ENCODE results near the gene BCAS3.

BCAS3 gene

DNA sequence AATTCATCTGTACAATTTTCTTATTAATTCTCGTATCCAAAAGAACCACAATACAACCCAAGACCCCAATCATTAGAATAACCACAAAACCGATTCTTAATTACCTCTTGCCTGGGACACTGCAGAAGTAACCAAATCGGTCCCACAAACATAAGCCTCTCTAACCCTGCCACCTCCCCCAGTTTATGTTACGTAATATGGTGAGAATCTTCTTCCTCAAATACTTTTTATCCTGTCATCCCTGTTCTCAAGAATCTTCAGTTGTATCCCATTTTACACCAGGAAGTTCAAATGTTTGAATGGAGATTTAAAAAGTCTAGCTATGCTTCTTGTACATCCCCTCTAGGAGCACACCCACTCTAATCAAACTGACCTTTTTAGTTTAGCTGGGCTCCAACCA is 452.7 kb downstream of the BCAS3 start:
- H3K27ac ChIP-seq (ENCODE audit: low read depth, low read length, severe bottlenecking): no peak overlapping the region
- WGBS, 2 experiments (ENCODE audit: insufficient coverage in 2 of 2): 97 to 100% methylated on average over 2 to 3 of the region's 4 CpGs
- H3K4me1 ChIP-seq (ENCODE audit: control insufficient read depth, insufficient read depth, low read length, poor library complexity, severe bottlenecking): peaks cover 9% of the 10 kb centered on the region
- H3K9me3 ChIP-seq (ENCODE audit: control insufficient read depth, low read length): no peaks in the 10 kb centered on the region
- no peak overlapping the region for H3K4me3 ChIP-seq (ENCODE audit: extremely low read depth, insufficient read depth, low read length, poor library complexity, severe bottlenecking)
- no peaks in the 10 kb centered on the region for H3K36me3 ChIP-seq (ENCODE audit: control insufficient read depth, insufficient read depth, low read length)

DNA sequence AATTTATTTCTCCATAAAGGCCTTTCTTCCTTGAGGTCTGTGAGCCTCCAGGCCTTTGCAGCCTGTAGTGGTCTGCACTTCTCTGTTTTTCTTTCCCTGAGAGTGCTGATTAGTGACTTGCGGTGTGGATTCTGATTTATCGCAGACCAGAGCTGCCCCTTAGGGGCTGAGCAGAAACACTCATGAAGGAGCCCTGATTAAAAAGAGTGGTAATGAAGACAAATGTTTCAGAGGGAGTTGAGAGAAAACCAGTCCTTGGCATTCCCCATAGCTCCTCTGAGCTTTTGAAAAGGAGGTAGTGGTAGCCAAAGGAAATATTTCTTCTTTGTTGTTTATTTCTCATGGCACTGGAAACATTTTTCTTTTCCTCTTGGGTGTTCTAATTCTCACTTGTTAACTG is 453.9 kb downstream of the BCAS3 start:
- H3K27ac ChIP-seq (ENCODE audit: low read depth, low read length, severe bottlenecking): no peak overlapping the region
- peaks cover 9% of the 10 kb centered on the region for H3K4me1 ChIP-seq (ENCODE audit: control insufficient read depth, insufficient read depth, low read length, poor library complexity, severe bottlenecking)
- H3K4me3 ChIP-seq (ENCODE audit: extremely low read depth, insufficient read depth, low read length, poor library complexity, severe bottlenecking): no peak overlapping the region
- no peaks in the 10 kb centered on the region for H3K9me3 ChIP-seq (ENCODE audit: control insufficient read depth, low read length)
- 50% methylated on average over 2 of the region's 2 CpGs; no CpG with 5 or more reads in 1 of the 2 experiments for WGBS, 2 experiments (ENCODE audit: insufficient coverage in 2 of 2)
- H3K36me3 ChIP-seq (ENCODE audit: control insufficient read depth, insufficient read depth, low read length): no peaks in the 10 kb centered on the region

DNA sequence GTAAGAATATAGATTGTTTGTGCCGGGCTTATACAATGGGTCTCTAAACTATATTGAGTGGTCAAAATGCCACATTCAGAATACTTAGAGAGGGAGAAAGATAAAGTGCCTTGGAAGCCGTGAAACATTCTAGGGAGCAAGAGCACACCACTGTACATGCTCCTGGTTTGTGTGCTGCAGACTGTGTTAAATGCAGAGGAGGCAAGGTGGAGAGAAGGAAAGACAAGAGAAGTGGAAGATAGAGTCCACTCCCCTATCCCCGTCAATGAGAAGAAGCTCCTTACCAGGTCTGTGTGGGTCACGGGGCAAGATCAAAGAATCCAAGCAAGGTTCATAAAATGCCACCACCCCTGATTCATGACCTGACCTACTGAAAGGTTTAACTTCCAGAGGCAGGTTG is 454.9 kb downstream of the BCAS3 start:
- Histone ChIP-seq H3K9me3 (ENCODE audit: control insufficient read depth, low read length) (no peaks in the 10 kb centered on the region), H3K36me3 (ENCODE audit: control insufficient read depth, insufficient read depth, low read length) (no peaks in the 10 kb centered on the region), H3K4me1 (ENCODE audit: control insufficient read depth, insufficient read depth, low read length, poor library complexity, severe bottlenecking) (peaks cover 9% of the 10 kb centered on the region), H3K4me3 (ENCODE audit: extremely low read depth, insufficient read depth, low read length, poor library complexity, severe bottlenecking) (no peak overlapping the region), H3K27ac (ENCODE audit: low read depth, low read length, severe bottlenecking) (no peak overlapping the region)
- 86 to 96% methylated on average over 1 to 4 of the region's 4 CpGs for WGBS, 2 experiments (ENCODE audit: insufficient coverage in 2 of 2)

DNA sequence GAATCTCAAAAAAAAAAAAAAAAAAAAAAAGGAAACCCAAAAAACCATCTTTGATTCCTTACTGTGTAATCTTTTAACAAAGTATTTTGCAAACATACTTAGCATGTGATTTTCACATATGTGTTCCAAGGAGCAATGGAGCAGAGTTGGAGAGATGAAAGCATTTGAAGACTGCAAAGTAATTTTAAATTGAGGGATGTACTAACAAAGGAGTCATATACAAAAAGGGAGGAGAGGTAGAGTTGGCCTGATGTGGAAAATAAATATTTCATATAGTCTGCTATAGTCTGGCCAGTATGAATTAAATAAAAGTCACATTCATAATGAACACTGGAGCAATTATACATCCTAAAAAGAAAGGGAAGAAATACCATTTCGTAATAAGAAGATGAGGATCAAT is 456.2 kb downstream of the BCAS3 start:
- H3K36me3 ChIP-seq (ENCODE audit: control insufficient read depth, insufficient read depth, low read length): no peaks in the 10 kb centered on the region
- no peak overlapping the region for H3K27ac ChIP-seq (ENCODE audit: low read depth, low read length, severe bottlenecking)
- 86% methylated on average over 1 of the region's 1 CpG; no CpG with 5 or more reads in 1 of the 2 experiments for WGBS, 2 experiments (ENCODE audit: insufficient coverage in 2 of 2)
- H3K4me1 ChIP-seq (ENCODE audit: control insufficient read depth, insufficient read depth, low read length, poor library complexity, severe bottlenecking): peaks cover 7% of the 10 kb centered on the region
- no peak overlapping the region for H3K4me3 ChIP-seq (ENCODE audit: extremely low read depth, insufficient read depth, low read length, poor library complexity, severe bottlenecking)
- no peaks in the 10 kb centered on the region for H3K9me3 ChIP-seq (ENCODE audit: control insufficient read depth, low read length)

DNA sequence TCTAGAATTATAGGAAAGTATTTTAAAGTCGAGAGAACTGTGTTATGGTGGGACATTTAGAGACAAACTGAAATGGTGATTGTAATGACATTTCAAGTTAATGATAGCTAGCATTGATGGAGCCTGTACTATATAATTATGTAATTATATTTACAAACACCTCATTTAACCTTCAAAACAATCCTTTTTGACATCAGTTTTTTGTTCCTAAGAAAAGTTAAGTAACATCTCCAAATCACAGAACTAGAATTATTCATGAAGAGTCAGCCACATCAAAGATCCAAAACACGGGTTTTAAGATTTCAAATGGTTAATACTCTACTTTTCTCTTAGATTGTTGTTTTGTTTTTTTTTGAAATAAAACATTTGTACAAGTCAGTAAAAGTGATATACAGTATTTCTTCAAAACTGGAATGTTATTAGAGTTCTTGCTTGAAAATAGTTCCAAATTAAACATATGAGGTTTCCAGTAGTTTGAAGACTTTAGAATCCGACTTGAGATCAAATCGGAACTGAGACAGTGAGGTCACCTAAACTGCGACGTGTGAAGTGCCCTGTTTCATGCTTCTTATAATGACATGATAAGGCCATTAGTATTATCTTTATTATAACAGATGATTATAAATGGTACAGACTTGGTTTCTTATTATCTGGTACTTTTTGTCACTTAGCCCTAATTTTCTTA is 457.0 kb downstream of the BCAS3 start:
- Histone ChIP-seq H3K4me1 (ENCODE audit: control insufficient read depth, insufficient read depth, low read length, poor library complexity, severe bottlenecking) (peaks cover 8% of the 10 kb centered on the region), H3K4me3 (ENCODE audit: extremely low read depth, insufficient read depth, low read length, poor library complexity, severe bottlenecking) (no peak overlapping the region), H3K36me3 (ENCODE audit: control insufficient read depth, insufficient read depth, low read length) (no peaks in the 10 kb centered on the region), H3K27ac (ENCODE audit: low read depth, low read length, severe bottlenecking) (no peak overlapping the region), H3K9me3 (ENCODE audit: control insufficient read depth, low read length) (no peaks in the 10 kb centered on the region)
- 80 to 93% methylated on average over 1 to 2 of the region's 6 CpGs for WGBS, 2 experiments (ENCODE audit: insufficient coverage in 2 of 2)

DNA sequence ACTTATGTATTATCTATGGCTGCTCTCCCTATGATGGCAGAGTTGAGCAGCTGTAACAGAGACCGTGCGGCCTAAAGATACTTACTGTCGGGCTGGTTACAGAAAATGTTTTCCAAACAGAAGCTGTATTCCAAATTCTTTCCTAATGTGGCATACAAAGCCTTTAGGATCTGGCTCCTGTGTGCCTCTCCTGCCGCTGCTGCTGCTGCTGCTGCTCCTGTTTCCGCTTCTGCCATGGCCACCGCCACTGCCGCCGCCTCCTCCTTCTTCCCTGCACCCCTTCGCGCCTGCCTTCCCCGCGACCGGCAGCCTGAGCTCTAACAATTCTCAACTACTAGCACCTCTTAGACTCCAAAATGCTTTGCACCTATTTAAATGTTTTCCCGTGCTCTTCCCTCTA is 458.1 kb downstream of the BCAS3 start:
- H3K4me1 ChIP-seq (ENCODE audit: control insufficient read depth, insufficient read depth, low read length, poor library complexity, severe bottlenecking): peaks cover 8% of the 10 kb centered on the region
- H3K4me3 ChIP-seq (ENCODE audit: extremely low read depth, insufficient read depth, low read length, poor library complexity, severe bottlenecking): no peak overlapping the region
- WGBS, 2 experiments (ENCODE audit: insufficient coverage in 2 of 2): 85 to 90% methylated on average over 9 to 14 of the region's 14 CpGs
- H3K9me3 ChIP-seq (ENCODE audit: control insufficient read depth, low read length): no peaks in the 10 kb centered on the region
- H3K27ac ChIP-seq (ENCODE audit: low read depth, low read length, severe bottlenecking): no peak overlapping the region
- H3K36me3 ChIP-seq (ENCODE audit: control insufficient read depth, insufficient read depth, low read length): no peaks in the 10 kb centered on the region

DNA sequence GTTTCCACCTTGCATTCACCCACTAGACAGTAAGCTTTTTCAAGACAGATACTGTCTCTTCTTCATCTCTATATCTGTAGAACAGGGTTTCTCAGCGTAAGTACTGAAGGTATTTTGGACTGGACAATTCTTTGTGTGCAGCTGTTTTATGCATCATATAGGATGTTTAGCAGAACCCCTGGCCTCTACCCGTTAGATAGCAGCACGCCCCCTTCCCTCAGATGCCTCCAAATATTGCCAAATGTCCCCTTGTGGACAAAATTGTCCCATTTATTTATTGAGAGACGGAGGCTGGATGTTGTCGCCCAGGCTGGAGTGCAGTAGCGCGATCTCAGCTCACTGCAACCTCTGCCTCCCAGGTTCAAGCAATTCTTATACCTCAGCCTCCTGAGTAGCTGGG is 458.6 kb downstream of the BCAS3 start:
- Histone ChIP-seq H3K9me3 (ENCODE audit: control insufficient read depth, low read length) (no peaks in the 10 kb centered on the region), H3K27ac (ENCODE audit: low read depth, low read length, severe bottlenecking) (no peak overlapping the region), H3K36me3 (ENCODE audit: control insufficient read depth, insufficient read depth, low read length) (no peaks in the 10 kb centered on the region), H3K4me1 (ENCODE audit: control insufficient read depth, insufficient read depth, low read length, poor library complexity, severe bottlenecking) (peaks cover 8% of the 10 kb centered on the region), H3K4me3 (ENCODE audit: extremely low read depth, insufficient read depth, low read length, poor library complexity, severe bottlenecking) (no peak overlapping the region)
- 83 to 93% methylated on average over 6 of the region's 7 CpGs for WGBS, 2 experiments (ENCODE audit: insufficient coverage in 2 of 2)

DNA sequence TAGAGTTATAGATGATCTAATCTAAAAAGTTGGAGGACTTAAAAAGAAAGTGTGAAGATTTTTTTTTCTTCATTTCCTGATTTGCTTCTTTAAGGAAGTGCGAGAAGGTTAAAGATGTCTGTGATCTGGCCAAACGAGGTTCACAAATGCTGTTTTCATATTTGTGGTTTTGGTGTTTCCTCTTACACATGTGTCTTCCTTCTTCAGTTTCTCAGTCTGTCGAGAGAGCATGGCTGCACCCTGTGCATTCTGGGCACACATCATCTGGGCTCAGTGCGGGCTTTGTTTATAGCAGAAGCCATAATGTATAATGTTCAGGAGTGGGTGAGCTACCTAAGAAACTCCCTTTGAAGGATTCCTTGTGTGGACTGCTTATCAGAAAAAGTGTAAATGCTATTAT is 461.6 kb downstream of the BCAS3 start:
- peaks cover 6% of the 10 kb centered on the region for H3K4me1 ChIP-seq (ENCODE audit: control insufficient read depth, insufficient read depth, low read length, poor library complexity, severe bottlenecking)
- no peaks in the 10 kb centered on the region for H3K36me3 ChIP-seq (ENCODE audit: control insufficient read depth, insufficient read depth, low read length)
- WGBS, 2 experiments (ENCODE audit: insufficient coverage in 2 of 2): 83 to 100% methylated on average over 1 to 2 of the region's 4 CpGs
- no peaks in the 10 kb centered on the region for H3K9me3 ChIP-seq (ENCODE audit: control insufficient read depth, low read length)
- H3K4me3 ChIP-seq (ENCODE audit: extremely low read depth, insufficient read depth, low read length, poor library complexity, severe bottlenecking): no peak overlapping the region
- no peak overlapping the region for H3K27ac ChIP-seq (ENCODE audit: low read depth, low read length, severe bottlenecking)

DNA sequence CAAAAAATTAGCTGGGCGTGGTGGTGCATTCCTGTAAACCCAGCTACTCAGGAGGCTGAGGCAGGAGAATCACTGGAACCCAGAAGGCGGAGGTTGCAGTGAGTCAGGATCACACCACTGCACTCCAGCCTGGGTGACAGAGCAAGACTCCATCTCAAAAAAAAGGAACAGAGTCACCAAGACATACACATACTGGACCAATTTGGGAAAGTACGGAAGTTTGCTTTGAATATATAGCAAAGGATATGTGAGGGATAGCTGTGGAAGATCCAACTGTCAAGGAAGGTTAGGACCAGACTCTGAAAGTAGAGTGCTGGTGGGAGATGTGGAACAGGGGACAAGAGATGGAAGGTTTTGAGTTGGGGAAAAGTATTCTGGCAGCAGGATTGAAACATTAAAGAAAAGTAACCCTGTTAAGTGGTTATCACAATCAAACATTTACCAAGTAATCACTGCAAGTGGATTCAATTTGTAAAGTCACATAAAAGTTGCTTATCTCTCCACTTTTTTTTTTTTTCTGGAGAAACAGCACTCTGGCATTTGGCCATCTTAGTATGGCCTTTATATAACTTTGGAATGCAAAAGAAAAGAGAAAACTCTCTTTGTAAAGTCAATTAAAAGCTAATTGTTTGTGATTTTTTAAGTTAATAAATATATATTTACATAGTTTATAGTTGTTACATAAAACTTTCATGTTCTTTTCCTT is 462.6 kb downstream of the BCAS3 start:
- Histone ChIP-seq H3K36me3 (ENCODE audit: control insufficient read depth, insufficient read depth, low read length) (no peaks in the 10 kb centered on the region), H3K4me1 (ENCODE audit: control insufficient read depth, insufficient read depth, low read length, poor library complexity, severe bottlenecking) (peaks cover 15% of the 10 kb centered on the region), H3K4me3 (ENCODE audit: extremely low read depth, insufficient read depth, low read length, poor library complexity, severe bottlenecking) (no peak overlapping the region), H3K27ac (ENCODE audit: low read depth, low read length, severe bottlenecking) (no peak overlapping the region), H3K9me3 (ENCODE audit: control insufficient read depth, low read length) (no peaks in the 10 kb centered on the region)
- WGBS, 2 experiments (ENCODE audit: insufficient coverage in 2 of 2): 100% methylated on average over 1 to 2 of the region's 3 CpGs

DNA sequence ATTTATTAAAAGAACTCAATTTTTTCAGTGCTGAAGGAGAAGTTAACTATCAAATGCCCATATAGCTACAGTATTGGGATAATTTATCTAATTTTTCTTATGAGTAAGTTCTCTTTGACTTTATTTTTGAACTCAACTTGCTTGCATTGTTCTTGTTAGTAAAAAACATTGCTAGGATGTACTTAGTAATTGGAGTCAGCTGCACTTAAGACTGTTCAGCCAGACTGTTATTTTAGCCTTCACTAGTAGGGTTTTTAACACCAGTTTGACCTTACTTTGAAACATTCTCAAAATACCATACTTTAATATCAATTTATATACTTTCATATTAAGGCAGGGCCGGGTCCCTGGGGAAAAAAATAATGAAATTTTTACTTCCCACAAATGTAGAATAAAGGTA is 465.4 kb downstream of the BCAS3 start:
- no CpG with 5 or more reads among the region's 1 CpG for WGBS, 2 experiments (ENCODE audit: insufficient coverage in 2 of 2)
- Histone ChIP-seq H3K4me3 (ENCODE audit: extremely low read depth, insufficient read depth, low read length, poor library complexity, severe bottlenecking) (no peak overlapping the region), H3K36me3 (ENCODE audit: control insufficient read depth, insufficient read depth, low read length) (no peaks in the 10 kb centered on the region)

DNA sequence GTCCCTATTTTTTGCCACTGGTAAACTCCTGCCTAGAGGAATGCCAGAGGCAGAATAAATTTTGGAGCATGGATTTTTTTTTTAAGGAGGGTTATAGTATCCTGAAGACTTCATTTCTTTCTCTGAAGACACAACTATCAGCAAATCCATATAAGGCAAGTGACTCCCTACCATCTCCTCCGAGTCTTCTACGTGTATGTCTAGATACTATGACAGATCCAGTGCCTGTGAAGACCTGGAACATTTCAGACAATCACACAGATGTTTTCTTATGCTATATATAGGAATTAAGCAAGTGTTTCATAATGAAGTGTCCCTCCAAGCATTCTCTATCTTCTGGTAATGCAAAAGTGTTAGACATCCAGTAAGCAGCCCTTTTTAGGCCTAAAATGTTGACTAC is 466.5 kb downstream of the BCAS3 start:
- Histone ChIP-seq H3K4me1 (ENCODE audit: control insufficient read depth, insufficient read depth, low read length, poor library complexity, severe bottlenecking) (peaks cover 25% of the 10 kb centered on the region), H3K4me3 (ENCODE audit: extremely low read depth, insufficient read depth, low read length, poor library complexity, severe bottlenecking) (no peak overlapping the region), H3K36me3 (ENCODE audit: control insufficient read depth, insufficient read depth, low read length) (no peaks in the 10 kb centered on the region), H3K27ac (ENCODE audit: low read depth, low read length, severe bottlenecking) (peak overlapping the region; percentile 89), H3K9me3 (ENCODE audit: control insufficient read depth, low read length) (no peaks in the 10 kb centered on the region)
- no CpG with 5 or more reads among the region's 2 CpGs for WGBS, 2 experiments (ENCODE audit: insufficient coverage in 2 of 2)

More for the DNA sequence above, 465.4 kb downstream of the BCAS3 start:
- Histone ChIP-seq H3K9me3 (ENCODE audit: control insufficient read depth, low read length) (no peaks in the 10 kb centered on the region), H3K4me1 (ENCODE audit: control insufficient read depth, insufficient read depth, low read length, poor library complexity, severe bottlenecking) (peaks cover 25% of the 10 kb centered on the region), H3K27ac (ENCODE audit: low read depth, low read length, severe bottlenecking) (no peak overlapping the region)

Measured in mesodermal cell (in vitro differentiated cells).